Right lung (tissue), 5 donors: Measurements from ENCODE around the gene WDTC1. TPM values are rescaled to one million over a fixed set of nuclear protein-coding genes. Genes with fewer than 3 reads are reported as not detected.

Source experiments
- DNase-seq, 2 donors: peaks; one replicate each; pipeline ENCODE4 v3.0.0-alpha.2; 2013
- polyA plus RNA-seq, 5 donors: library from polyadenylated mRNA; unstranded; fragments of 120-200 nt; gene quantifications; one replicate each; pipeline versions ENCODE4 v1.2.1 to v1.2.3, GENCODE V29; 2013; ENCODE audit warnings: inconsistent platforms in 1 of 5, low replicate concordance in 1 of 5; ENCODE audit not compliant: insufficient read length in 5 of 5, insufficient read depth in 1 of 5

The WDTC1 gene
- polyA plus RNA-seq, 5 donors = 29.7 to 38.9 (median 33.8) TPM

DNA sequence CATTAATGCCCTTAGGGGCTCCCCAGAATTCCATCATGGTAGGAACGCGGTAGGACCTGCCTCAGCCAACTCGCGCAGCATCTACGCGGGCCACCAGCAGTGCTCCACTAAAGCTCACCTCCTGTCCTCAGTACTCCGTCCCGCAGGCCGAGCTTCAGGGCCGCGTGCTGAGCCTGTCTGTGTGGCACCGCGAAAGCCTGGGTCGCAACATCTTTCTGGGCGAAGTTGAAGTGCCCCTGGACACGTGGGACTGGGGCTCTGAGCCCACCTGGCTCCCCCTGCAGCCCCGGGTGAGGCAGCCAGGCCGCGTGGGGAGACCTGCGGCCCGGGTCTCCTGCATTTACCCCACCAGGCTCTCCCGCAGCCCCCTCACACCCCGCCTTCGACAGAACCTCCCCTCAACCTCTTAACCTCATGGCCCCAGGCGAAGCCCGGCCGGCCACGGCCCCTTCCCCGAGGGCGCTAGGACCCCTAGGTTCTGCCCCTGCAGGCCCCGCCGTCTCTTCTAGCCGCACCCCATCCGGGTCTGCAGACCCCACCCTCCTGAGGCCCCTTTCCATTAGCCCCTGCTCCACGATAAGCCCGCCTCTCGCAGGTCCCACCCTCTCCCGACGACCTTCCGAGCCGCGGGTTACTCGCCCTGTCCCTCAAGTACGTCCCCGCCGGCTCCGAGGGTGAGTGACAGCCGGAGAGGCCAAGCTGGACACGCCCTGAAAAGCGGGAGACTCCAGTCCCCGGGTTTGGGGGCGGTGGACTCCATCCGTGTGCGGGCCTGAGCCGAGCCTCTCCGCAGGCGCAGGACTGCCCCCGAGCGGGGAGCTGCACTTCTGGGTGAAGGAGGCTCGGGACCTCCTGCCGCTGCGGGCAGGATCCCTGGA lies 116.5 kb downstream of the WDTC1 start:
- no peak for DNase-seq

DNA sequence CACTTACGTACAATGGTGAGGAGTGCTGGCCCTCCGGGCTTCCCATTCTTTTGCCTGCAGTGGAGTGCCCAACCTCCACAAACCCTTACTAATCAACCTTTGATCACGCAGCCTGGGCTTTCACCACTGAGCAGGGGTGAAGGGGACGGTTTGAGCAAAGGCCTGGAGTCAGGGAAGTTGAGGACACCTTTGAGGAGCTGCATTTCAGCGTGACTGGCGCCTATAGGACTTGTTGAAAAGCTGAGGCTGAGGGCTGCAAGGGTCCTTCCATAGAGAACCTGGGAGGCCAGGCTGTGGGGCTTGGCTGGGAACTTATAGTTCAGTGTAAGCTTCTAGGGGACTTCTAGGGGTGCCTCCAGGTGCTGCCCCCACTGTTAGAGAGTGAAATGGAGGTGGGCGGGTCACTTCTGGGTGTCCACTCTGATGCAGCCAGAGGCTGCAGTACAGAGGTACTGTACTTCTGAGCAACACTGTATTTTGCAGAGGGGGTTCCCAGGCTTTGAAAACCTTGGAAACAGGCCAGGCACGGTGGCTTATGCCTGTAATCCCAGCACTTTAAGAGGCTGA lies 117.2 kb downstream of the WDTC1 start:
- no peak for DNase-seq

DNA sequence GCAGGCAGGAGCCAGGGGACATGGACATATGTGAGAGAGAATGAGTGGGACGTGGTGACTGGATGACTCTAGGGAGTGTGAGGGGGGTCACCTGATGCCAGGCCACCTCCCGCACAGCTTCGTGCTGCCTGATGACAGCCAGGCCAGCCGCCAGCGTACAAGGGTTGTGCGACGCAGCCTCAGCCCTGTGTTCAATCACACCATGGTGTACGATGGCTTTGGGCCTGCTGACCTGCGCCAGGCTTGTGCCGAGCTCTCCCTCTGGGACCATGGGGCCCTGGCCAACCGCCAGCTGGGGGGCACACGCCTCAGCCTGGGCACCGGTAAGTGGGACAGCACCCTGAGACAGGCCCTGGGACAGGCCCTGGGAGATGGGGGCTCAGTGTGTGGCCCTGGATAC lies 118.7 kb downstream of the WDTC1 start:
- no peak for DNase-seq

DNA sequence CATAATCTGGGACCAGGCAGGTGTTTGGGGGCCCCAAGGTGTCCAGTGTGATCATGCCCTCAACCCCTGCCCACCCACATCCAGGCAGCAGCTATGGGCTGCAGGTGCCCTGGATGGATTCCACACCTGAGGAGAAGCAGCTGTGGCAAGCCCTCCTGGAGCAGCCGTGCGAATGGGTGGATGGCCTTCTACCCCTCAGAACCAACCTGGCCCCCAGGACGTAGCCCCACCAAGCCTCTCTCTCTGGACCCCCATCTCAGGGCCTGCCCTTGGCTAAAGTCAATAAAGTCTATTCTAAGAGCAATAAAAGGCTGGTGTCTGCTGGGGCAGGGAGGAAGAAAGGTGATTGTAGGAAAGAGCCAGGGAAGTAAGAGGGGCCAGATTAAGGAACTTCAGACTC lies 119.2 kb downstream of the WDTC1 start:
- no peak for DNase-seq

DNA sequence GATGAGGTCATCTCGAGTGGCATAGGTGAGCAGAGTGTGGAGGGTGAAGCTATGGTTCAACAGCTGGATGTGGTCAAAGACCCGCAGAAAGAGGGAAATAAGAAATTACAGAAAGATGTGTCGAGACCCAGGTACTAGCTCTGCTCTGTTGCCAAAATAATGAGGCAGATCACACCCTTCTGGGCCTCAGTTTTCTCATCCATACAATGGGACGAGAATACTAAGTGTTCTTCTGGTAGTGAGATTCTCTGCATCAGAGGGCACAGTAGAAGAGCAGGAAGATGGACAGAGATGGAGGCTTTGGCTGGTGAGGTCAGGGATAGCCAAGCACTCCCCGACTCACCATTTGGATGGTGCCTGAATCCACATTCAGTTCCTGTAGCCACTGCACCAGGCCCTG lies 121.3 kb downstream of the WDTC1 start:
- no peak for DNase-seq

DNA sequence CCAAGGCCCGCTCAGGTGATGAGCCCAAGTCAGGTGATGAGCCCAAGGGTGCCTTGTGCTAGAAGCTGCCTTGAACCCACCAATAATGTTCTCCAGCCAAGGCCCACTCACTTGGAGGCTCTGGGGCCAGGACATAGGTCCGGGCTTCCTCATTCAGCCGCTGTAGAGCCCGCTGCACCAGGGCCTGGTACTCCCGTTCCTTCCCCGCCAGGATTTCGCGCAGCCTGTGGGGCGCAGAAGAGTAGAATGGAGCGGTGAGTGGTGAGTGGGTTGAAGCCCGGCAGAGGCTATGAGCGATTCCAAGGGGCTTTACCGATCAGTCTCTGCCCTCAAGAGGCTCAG lies 121.8 kb downstream of the WDTC1 start:
- no peak for DNase-seq

DNA sequence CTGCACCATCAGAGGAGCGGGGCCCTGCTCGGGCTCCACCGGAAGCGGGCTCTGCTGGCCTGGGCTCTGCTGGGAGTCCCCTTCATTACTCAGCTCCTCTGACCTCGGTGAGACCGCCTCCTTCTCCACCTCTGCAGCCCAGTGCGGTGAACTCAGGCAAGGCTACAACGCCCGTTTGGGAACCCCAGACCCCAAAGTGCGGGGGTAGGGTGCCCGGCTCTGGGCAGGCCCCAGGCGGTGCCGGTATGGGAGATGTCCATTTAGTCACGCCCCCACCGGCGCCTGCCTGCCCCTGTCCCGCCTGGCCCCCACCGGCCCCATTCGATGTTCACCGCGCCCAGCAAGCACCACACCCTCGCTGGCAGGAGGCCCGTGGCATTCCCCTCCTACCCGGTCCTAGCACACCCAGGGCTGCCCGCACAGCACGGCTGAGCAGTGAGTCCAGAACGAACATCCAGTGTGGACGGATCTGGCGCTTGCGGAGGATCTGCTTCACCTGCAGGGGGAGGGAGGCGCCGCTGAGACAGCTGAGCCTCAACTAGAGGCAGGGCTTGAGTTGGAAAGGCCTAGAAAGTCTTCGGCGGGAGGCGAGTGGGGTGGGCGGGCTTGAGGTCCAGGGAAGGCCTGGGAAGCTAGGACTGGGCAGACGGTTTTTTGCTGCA lies 122.3 kb downstream of the WDTC1 start:
- DNase-seq = no peak

DNA sequence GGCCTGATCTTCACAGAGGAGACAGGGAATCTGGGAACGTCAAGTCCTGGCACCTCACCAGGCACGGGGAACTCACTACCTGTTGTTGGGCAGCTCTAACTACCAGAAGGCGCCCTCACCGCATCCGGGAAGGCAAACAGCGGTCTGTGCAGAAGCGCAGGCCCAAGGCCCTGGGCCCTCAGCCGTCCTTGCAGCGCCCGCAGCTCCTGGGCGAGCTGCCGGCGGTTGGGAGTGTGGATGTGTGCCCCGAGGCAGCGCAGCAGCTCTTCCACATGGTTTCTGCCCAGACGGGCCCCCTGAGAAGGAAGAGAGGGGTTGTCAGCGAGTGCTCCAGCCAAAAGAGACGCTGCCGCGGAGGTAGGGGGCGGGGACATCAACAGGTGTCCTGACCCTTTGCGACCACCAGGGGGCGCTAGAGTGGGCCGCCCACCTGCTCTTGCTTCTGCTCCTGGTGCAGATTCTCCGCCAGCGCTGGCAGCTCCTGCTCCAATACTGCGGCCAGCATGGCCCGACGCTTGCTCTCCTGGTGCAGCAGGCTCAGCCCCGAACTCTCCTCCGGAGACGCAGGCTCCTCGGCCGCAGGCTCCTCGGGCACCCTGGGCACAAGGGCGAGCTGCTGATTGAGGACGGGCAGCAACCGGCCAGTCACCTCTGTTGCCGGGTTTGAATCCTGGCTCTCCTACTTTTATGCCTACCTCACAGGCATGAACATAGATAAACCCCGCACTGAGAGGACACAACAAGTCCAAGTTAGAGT lies 123.0 kb downstream of the WDTC1 start:
- DNase-seq = peak in 1 of 2 donors; percentile 53

Other genes with a start within 250 kb of the WDTC1 start
- 1 to 10 TPM; 1.4 to 3.4 (median 2.8) TPM for gene TRNP1, start 240.9 kb upstream of the WDTC1 start, polyA plus RNA-seq
- gene TENT5B, start 221.8 kb upstream of the WDTC1 start, polyA plus RNA-seq = 1 to 10 TPM; 1.3 to 2.8 (median 2.0) TPM
- gene SLC9A1, start 79.5 kb upstream of the WDTC1 start, polyA plus RNA-seq = 10 to 100 TPM; 15.1 to 23.9 (median 16.3) TPM
- gene TMEM222, start 87.5 kb downstream of the WDTC1 start, polyA plus RNA-seq = 10 to 100 TPM; 29.3 to 44.2 (median 36.5) TPM
- 10 to 100 TPM in 2 of 5 donors, 1 to 10 TPM in 3; 5.4 to 11.4 (median 9.5) TPM for gene SYTL1, start 107.4 kb downstream of the WDTC1 start, polyA plus RNA-seq
- gene MAP3K6, start 132.3 kb downstream of the WDTC1 start, polyA plus RNA-seq = 10 to 100 TPM; 10.6 to 18.9 (median 13.5) TPM
- 10 to 100 TPM; 13.8 to 18.8 (median 17.4) TPM for gene FCN3, start 140.2 kb downstream of the WDTC1 start, polyA plus RNA-seq
- 1 to 10 TPM in 4 of 5 donors, under 1 TPM in 1; 0.18 to 3.5 (median 1.6) TPM for gene CD164L2, start 148.7 kb downstream of the WDTC1 start, polyA plus RNA-seq
- 1 to 10 TPM in 3 of 5 donors, under 1 TPM in 2; 0.59 to 1.7 (median 1.1) TPM for gene GPR3, start 158.0 kb downstream of the WDTC1 start, polyA plus RNA-seq